Esophagus (tissue), 2 donors: ENCODE measurements around the gene FRAS1. TPM values are rescaled to one million over a fixed set of nuclear protein-coding genes. Genes with fewer than 3 reads are reported as not detected.
"Not testable (repeated sequence)": the region's sequence is repeated elsewhere in the genome, so short reads cannot be mapped to it uniquely, and the experiment has no call there.

ENCODE experiments used
- H3K27ac ChIP-seq, 2 donors: one replicate each; pipeline ENCODE4 v1.5.1; 2013; ENCODE audit warnings: low read depth in 2 of 2, mild to moderate bottlenecking in 2 of 2, inconsistent platforms in 1 of 2, low read length in 1 of 2, moderate library complexity in 1 of 2
- H3K27me3 ChIP-seq, 2 donors: one replicate each; pipeline ENCODE4 v1.6.1; 2013; ENCODE audit warnings: low read length in 2 of 2, control low read depth in 1 of 2, mild to moderate bottlenecking in 1 of 2; ENCODE audit not compliant: insufficient read depth in 2 of 2, control insufficient read depth in 1 of 2
- H3K36me3 ChIP-seq, 2 donors: one replicate each; pipeline ENCODE4 v1.6.1; 2013; ENCODE audit warnings: low read length in 1 of 2; ENCODE audit not compliant: control insufficient read depth in 2 of 2, insufficient read depth in 2 of 2
- H3K4me1 ChIP-seq, 2 donors: one replicate each; pipeline ENCODE4 v1.6.1; 2013; ENCODE audit warnings: low read length in 1 of 2; ENCODE audit not compliant: control insufficient read depth in 2 of 2, insufficient read depth in 2 of 2
- H3K4me3 ChIP-seq, 2 donors: one replicate each; pipeline ENCODE4 v1.5.1; 2013; ENCODE audit warnings: low read length in 2 of 2, mild to moderate bottlenecking in 2 of 2, low read depth in 1 of 2, moderate library complexity in 1 of 2
- H3K9me3 ChIP-seq, 2 donors: one replicate each; pipeline ENCODE4 v1.6.1; 2013; ENCODE audit warnings: mild to moderate bottlenecking in 2 of 2, low read depth in 1 of 2, low read length in 1 of 2, moderate library complexity in 1 of 2; ENCODE audit not compliant: control insufficient read depth in 2 of 2, insufficient read depth in 1 of 2
- WGBS, 2 donors: extraction: QIAGEN DNeasy Blood & Tissue Kit; methylation state at CpG; one replicate each; pipeline ENCODE4 v1.1.7; 2013; 5-methylcytosine and 5-hydroxymethylcytosine counted together
- polyA plus RNA-seq, 2 donors: library from polyadenylated mRNA; stranded (reverse); fragments of 200-250 nt; gene quantifications; one replicate each; pipeline ENCODE4 v1.2.3, GENCODE V29; 2013
- donor health status: healthy with polysubstance abuse.
- donor health status: Bipolar disorder and iron deficiency.

FRAS1 gene
- polyA plus RNA-seq, 2 donors: 0.60 to 1.6 TPM

- WGBS, 2 donors: 75 to 90% methylated on average over 5 of the region's 5 CpGs
- Histone ChIP-seq H3K4me3 (no peak overlapping the region), H3K9me3 (no peaks in the 10 kb centered on the region), H3K36me3 (no peaks in the 10 kb centered on the region), H3K27me3 (no peaks in the 10 kb centered on the region), H3K4me1 (no peaks in the 10 kb centered on the region), H3K27ac (no peak overlapping the region)
Measured at GRCh38 chr4:78533854-78534253, 476.7 kb downstream of the FRAS1 start.

DNA sequence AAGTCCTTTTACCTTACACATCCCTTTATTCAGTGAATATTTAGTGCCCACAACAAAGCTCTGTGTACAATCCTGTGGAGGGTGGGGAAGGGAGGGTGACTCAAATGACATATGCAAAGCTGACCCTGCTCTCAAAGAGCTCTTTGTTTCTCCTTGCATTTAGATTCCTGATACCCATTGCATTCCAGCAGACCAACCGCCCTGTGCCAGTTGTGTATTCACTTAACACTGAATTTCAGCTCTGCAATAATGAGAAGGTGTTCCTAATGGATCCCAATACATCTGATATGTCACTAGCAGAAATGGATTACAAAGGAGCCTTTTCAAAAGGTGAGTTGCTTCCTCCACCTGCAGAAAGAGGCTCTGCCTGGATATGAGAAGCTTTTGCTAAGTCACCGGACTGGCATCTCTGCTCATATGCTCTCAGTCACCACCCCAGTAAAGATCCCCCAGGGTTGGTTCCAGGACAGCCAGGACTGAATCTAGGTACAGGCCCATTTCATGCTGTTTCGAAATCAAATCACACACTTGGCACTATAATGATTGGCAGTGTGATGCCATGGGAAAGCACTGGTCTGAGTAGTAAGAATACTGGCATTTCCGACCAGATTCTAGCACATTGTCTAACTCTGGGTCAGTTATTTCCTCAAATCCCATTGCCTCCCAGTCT is 477.3 kb downstream of the FRAS1 start:
- Histone ChIP-seq H3K36me3 (no peaks in the 10 kb centered on the region), H3K4me1 (no peaks in the 10 kb centered on the region), H3K4me3 (no peak overlapping the region), H3K9me3 (no peaks in the 10 kb centered on the region), H3K27ac (no peak overlapping the region), H3K27me3 (no peaks in the 10 kb centered on the region)
- 80 to 84% methylated on average over 4 of the region's 4 CpGs for WGBS, 2 donors

DNA sequence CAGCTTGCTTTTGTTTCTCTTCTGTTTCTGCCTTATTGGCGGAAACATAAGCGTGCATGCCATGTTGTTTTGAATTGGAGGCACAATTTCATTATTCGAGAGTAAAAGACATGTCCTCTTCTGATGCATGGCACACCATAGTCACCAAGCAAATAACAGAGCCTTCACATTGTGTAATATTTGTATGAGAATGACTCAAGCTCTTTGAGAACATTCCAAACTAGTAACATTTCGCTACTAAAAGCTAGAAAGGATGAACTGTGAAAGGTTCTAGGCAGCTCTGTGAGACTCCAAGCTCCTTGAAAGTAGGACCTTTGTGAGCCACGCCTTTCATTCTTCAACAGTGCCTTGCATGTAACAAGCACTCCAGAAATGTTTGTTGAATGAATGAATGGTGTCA is 485.2 kb downstream of the FRAS1 start:
- Histone ChIP-seq H3K27me3 (no peaks in the 10 kb centered on the region), H3K36me3 (no peaks in the 10 kb centered on the region), H3K4me1 (peaks cover 0 to 3% of the 10 kb centered on the region in 2 donors), H3K4me3 (no peak overlapping the region), H3K27ac (no peak overlapping the region), H3K9me3 (no peaks in the 10 kb centered on the region)
- WGBS, 2 donors: 85 to 86% methylated on average over 5 of the region's 5 CpGs

DNA sequence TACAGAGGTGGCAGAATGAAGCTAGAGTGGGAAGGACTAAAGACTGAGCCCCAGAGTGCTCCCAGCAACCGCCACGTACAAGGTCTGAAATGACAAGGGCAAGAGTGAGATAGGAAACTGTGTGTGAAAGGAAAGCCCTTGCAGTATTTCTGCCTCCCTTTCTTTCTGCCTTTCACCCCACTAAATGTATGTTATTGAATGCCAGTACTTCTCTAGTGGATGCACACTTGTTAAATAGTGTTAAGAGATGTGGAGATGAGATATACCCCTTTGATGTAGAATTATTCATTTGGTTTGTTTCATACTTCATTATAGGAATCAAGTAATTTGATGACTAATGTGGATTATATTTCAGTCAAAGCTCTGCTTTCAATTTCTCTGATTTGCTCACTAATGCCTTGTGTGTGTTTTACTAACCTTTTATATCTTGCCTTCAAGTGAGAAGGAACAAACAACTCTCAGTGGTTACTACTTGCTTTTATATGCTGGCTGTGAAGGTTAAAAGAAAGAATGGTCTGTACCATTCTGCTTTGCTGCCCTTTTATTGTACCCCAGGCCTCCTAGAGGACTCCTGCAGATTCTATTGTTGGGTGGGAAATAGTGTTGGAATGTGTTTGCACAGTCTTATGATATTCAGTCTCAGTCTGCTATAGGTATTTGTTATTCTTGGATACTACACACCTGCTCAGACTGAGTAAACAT is 486.5 kb downstream of the FRAS1 start:
- H3K27me3 ChIP-seq: no peaks in the 10 kb centered on the region
- no peaks in the 10 kb centered on the region for H3K9me3 ChIP-seq
- H3K4me3 ChIP-seq: no peak overlapping the region
- no peak overlapping the region for H3K27ac ChIP-seq
- 76 to 78% methylated on average over 2 of the region's 2 CpGs for WGBS, 2 donors
- no peaks in the 10 kb centered on the region for H3K36me3 ChIP-seq
- H3K4me1 ChIP-seq: peaks cover 0 to 3% of the 10 kb centered on the region in 2 donors

DNA sequence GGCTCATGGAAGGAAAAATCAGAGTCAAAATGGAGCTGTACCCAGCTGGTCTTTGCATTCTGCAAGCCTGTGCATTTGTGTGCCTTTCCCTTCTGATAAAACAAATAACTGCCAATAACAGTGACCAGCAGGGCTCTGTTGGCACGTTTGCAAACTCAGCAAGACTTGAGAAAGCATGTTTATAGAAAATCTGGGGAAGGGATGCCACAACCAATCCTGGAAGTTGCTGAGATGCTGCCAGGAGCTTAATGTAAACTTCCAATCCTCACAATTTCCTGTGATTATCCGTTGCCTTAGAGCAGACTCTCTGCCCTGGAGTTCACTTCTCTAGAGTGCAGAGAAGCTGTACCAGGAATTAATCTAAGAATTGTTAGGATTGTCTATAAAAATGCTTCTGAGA is 487.6 kb downstream of the FRAS1 start:
- H3K27ac ChIP-seq: no peak overlapping the region
- no peaks in the 10 kb centered on the region for H3K27me3 ChIP-seq
- no peaks in the 10 kb centered on the region for H3K36me3 ChIP-seq
- no peaks in the 10 kb centered on the region for H3K9me3 ChIP-seq
- H3K4me1 ChIP-seq: peaks cover 0 to 3% of the 10 kb centered on the region in 2 donors
- H3K4me3 ChIP-seq: no peak overlapping the region
- WGBS, 2 donors: 32 to 50% methylated on average over 2 of the region's 2 CpGs

- peaks cover 0 to under 1% of the 10 kb centered on the region in 2 donors for H3K4me1 ChIP-seq
- WGBS, 2 donors: 72 to 77% methylated on average over 5 of the region's 5 CpGs
Measured at GRCh38 chr4:78545275-78546246, 488.4 kb downstream of the FRAS1 start.

DNA sequence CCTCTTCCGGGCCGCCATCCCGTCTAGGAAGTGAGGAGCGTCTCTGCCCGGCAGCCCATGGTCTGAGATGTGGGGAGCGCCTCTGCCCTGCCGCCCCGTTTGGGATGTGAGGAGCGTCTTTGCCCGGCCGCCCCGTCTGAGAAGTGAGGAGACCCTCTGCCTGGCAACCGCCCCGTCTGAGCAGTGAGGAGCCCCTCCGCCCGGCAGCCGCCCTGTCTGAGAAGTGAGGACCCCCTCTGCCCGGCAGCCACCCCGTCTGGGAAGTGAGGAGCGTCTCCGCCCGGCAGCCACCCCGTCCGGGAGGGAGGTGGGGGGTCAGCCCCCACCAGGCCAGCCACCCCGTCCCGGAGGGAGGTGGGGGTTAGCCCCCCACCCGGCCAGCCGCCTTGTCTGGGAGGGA is 490.8 kb downstream of the FRAS1 start:
- H3K36me3 ChIP-seq, H3K27me3 ChIP-seq, H3K27ac ChIP-seq, H3K9me3 ChIP-seq, H3K4me1 ChIP-seq, H3K4me3 ChIP-seq: not testable (repeated sequence)
- WGBS, 2 donors: 92 to 93% methylated on average over 27 to 28 of the region's 28 CpGs

More at GRCh38 chr4:78545275-78546246, 488.4 kb downstream of the FRAS1 start:
- no peak overlapping the region for H3K4me3 ChIP-seq
- H3K27ac ChIP-seq: no peak overlapping the region
- H3K9me3 ChIP-seq: no peaks in the 10 kb centered on the region
- no peaks in the 10 kb centered on the region for H3K36me3 ChIP-seq
- no peaks in the 10 kb centered on the region for H3K27me3 ChIP-seq

- H3K27ac ChIP-seq, H3K4me1 ChIP-seq, H3K36me3 ChIP-seq, H3K9me3 ChIP-seq, H3K4me3 ChIP-seq, H3K27me3 ChIP-seq: not testable (repeated sequence)
- WGBS, 2 donors: 96 to 97% methylated on average over 2 of the region's 4 CpGs
Measured at GRCh38 chr4:78548889-78549288, 491.8 kb downstream of the FRAS1 start.
